ENCODE data around the gene SLC2A10. TPM values are rescaled to one million over a fixed set of nuclear protein-coding genes. Genes with fewer than 3 reads are reported as not detected.

SLC2A10 gene
- total and polyA plus RNA-seq, 2 donors (not counting 3 experiments of a cell fraction or from before 2014, with no cell fraction given), result 11.2 to 13.6 TPM

DNA sequence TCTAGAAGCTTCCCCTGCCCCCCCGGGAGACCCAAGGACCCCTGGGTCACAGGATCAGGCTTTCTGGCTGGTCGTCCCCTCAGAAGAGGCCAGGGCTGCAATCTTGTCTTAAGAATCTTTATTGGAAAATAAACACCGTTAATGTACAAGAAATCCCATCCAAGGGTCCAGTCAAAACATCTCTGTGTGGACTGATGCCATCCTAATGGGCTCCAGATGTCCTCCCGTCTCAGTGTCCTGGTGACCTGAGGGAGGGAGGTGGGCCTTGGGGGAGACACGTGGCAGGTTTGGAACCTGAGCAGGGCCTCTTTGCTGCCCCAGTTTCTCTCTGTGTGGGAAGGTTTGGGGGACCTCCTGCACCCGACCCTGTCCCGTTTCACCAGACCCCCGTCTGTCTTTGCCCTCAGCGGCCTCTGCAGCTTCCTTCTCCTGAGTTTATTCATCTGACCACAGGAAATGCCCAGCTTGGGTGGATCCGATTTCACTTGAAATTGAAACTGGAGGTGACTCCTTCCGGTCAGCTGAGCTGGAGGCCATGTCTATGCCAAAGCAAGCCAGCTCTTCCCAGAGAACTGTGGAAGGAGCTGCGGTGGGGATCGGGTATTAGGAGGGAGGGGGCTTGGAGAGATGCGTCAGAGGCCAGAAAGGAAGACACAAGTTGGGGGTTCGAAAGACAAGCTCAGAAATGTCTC, 75.1 kb downstream of the SLC2A10 start:
- no peaks in the 10 kb centered on the region for H4K20me1 ChIP-seq (replicated peaks; ENCODE audit: control insufficient read depth, extremely low read depth, insufficient read depth, low read length)
- TF ChIP-seq MAX (IDR thresholded peaks at IDR 0.05; ENCODE audit: insufficient read depth, insufficient read length), result no peak
- TF ChIP-seq POLR2AphosphoS5 (IDR thresholded peaks at IDR 0.05; ENCODE audit: insufficient read depth, low read depth, low read length), result no peak
- TF ChIP-seq JUN (IDR thresholded peaks at IDR 0.05; ENCODE audit: borderline replicate concordance, insufficient read depth, insufficient read length, low read depth), result no peak
- TF ChIP-seq MYC (IDR thresholded peaks at IDR 0.05; ENCODE audit: low read depth, low read length), result no peak
- TF ChIP-seq GATA2 (IDR thresholded peaks at IDR 0.05; ENCODE audit: insufficient read depth, insufficient read length, low read depth, low read length), result no peak
- TF ChIP-seq CTCF (IDR thresholded peaks at IDR 0.05; ENCODE audit: extremely low read depth in 1 of 2, insufficient read depth in 1 of 2, low read depth in 1 of 2, low read length in 2 of 2), result no peak
- TF ChIP-seq FOS (IDR thresholded peaks at IDR 0.05; ENCODE audit: borderline replicate concordance, insufficient read depth, low read length), result no peak
- no peak for TF ChIP-seq POLR2A (IDR thresholded peaks at IDR 0.05; ENCODE audit: low read depth, low read length)
- no peak for TF ChIP-seq EZH2 (IDR thresholded peaks at IDR 0.05; ENCODE audit: borderline replicate concordance, low read depth, low read length, severe bottlenecking)
- H3K4me1 ChIP-seq (ENCODE audit: control insufficient read depth, extremely low read depth, insufficient read depth, low read length), result no peaks in the 10 kb centered on the region
- DNase-seq (ENCODE audit: low read depth, low spot score) (no peak), FAIRE-seq (no peak)
- no peaks in the 10 kb centered on the region for H3K79me2 ChIP-seq (ENCODE audit: control insufficient read depth, insufficient read depth, low read length)
- no peak overlapping the region for H3K4me2 ChIP-seq (ENCODE audit: insufficient read depth, low read length)
- no peak overlapping the region for H3K4me3 ChIP-seq (replicated peaks in 1 of 3; ENCODE audit: insufficient read depth in 1 of 3, low read depth in 1 of 3, low read length in 3 of 3)
- no peaks in the 10 kb centered on the region for H3K9me1 ChIP-seq (replicated peaks; ENCODE audit: control insufficient read depth, extremely low read depth, insufficient read depth, low read length)
- no peak overlapping the region for H3K27ac ChIP-seq (ENCODE audit: insufficient read depth, low read depth, low read length)
- ChIA-PET CTCF (no interaction called here), POLR2A (no interaction called here)
- no TSS peak for BruUV-seq (replicated peaks)
- intact Hi-C loops (cut with micrococcal nuclease), result no loop called here
- H3K27me3 ChIP-seq (ENCODE audit: control insufficient read depth in 2 of 2, insufficient read depth in 2 of 2, low read length in 2 of 2), result no peaks in the 10 kb centered on the region
- H3K9ac ChIP-seq (replicated peaks; ENCODE audit: extremely low read depth, insufficient read depth, low read length), result no peak overlapping the region
- dilution Hi-C loops (cut with MboI; ENCODE audit: extremely low pct_ligation_motif_present, low sequenced_read_pairs), result no loop called here
- H3K36me3 ChIP-seq (ENCODE audit: control insufficient read depth in 2 of 2, extremely low read depth in 1 of 2, insufficient read depth in 2 of 2, low read length in 2 of 2), result no peaks in the 10 kb centered on the region
- H3K9me3 ChIP-seq (replicated peaks; ENCODE audit: control insufficient read depth, insufficient read depth, low read length), result no peaks in the 10 kb centered on the region
- H2AFZ ChIP-seq (ENCODE audit: low read depth, low read length), result no peak overlapping the region

Other genes with a start within 250 kb of the SLC2A10 start
- gene ZNF334, start 196.1 kb upstream of the SLC2A10 start, total RNA-seq, result 0.30 and 1.6 TPM in 2 replicates
- 0.03 and 0.08 TPM in 2 replicates for gene ZNF334, start 196.1 kb upstream of the SLC2A10 start, polyA plus RNA-seq
- not detected in 2 replicates for gene OCSTAMP, start 159.0 kb upstream of the SLC2A10 start, total RNA-seq
- not detected in 2 replicates for gene OCSTAMP, start 159.0 kb upstream of the SLC2A10 start, polyA plus RNA-seq
- gene SLC13A3, start 58.2 kb upstream of the SLC2A10 start, total RNA-seq, result 0.09 and 0.40 TPM in 2 replicates
- gene SLC13A3, start 58.2 kb upstream of the SLC2A10 start, polyA plus RNA-seq, result 0.11 and 0.37 TPM in 2 replicates
- gene TP53RK, start 20.2 kb upstream of the SLC2A10 start, total RNA-seq, result 11.8 and 13.1 TPM in 2 replicates
- 7.0 and 7.4 TPM in 2 replicates for gene TP53RK, start 20.2 kb upstream of the SLC2A10 start, polyA plus RNA-seq
- gene EYA2, start 185.2 kb downstream of the SLC2A10 start, total RNA-seq, result not detected in 2 replicates
- not detected in 2 replicates for gene EYA2, start 185.2 kb downstream of the SLC2A10 start, polyA plus RNA-seq

Data from endothelial cell of umbilical vein (primary cell).